PC-3 (cell line): Measurements from ENCODE around the gene CYTH4.

Experiments
- CTCF ChIP-seq: fragments of 300-600 bp; sonication (generic); conservative IDR thresholded peaks from 2 replicates; pipeline ENCODE4 v1.5.1; 2017; ENCODE audit warnings: antibody characterized with exemption, low read depth, mild to moderate bottlenecking, low read length
- EZH2 ChIP-seq: fragments of 300-600 bp; sonication (generic); IDR thresholded peaks from one replicate; pipeline ENCODE4 v1.6.1; 2017; ENCODE audit warnings: antibody characterized with exemption, mild to moderate bottlenecking, low read length; ENCODE audit not compliant: unreplicated experiment
- EZH2phosphoT487 ChIP-seq: fragments of 300-600 bp; sonication (generic); IDR thresholded peaks from 2 replicates; pipeline ENCODE4 v1.6.1; 2018; ENCODE audit warnings: mild to moderate bottlenecking, antibody characterized with exemption, low read length, borderline replicate concordance

DNA sequence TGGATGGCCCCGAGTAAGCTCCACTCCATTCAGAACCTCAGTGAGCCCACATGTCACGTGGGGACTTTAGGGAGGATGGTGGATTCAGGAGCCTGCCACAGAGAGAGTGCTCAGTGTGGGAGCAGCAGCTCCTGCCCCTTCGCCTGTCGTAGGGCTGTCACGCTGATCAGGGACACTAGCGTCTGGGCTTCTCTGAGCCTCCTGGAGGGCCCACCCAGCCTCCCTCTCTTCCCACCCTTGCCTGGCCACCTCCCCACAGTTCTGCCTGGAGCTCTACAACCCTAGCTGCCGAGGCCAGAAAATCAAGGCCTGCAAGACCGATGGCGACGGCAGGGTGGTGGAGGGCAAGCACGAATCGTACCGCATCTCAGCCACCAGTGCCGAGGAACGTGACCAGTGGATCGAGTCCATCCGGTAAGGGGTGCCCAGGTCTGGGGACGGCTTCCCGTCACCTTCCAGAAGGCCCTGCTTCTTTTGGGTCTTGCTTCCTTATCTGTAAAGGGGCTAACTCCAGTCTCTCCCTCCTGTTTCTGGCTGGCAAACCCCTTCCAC lies 29.5 kb downstream of the CYTH4 start:
- TF ChIP-seq CTCF: no peak
- no peak for TF ChIP-seq EZH2phosphoT487
- TF ChIP-seq EZH2: no peak
